GM12891 (cell line): ENCODE results near the gene PKD1L1.

Source experiments
- POLR2A ChIP-seq: IDR thresholded peaks from 2 replicates; pipeline ENCODE4 v1.6.1; 2011; ENCODE audit warnings: low read depth, low read length, control low read depth
- SPI1 ChIP-seq: IDR thresholded peaks from 2 replicates; pipeline ENCODE4 v1.6.1; 2011; ENCODE audit warnings: low read depth, low read length, control low read depth

- TF ChIP-seq SPI1 (no peak), POLR2A (no peak)
These were observed 6.1 kb upstream of the PKD1L1 start for GRCh38 chr7:47954231-47954911.
